NCI-H1930 (cell line): Measurements from ENCODE around the gene MTMR1.

Source experiments
- DNase-seq, 2 experiments: peaks; one replicate each; lab custom pipeline; 2025; lab: John Stamatoyannopoulos, UW

Gene MTMR1

DNA sequence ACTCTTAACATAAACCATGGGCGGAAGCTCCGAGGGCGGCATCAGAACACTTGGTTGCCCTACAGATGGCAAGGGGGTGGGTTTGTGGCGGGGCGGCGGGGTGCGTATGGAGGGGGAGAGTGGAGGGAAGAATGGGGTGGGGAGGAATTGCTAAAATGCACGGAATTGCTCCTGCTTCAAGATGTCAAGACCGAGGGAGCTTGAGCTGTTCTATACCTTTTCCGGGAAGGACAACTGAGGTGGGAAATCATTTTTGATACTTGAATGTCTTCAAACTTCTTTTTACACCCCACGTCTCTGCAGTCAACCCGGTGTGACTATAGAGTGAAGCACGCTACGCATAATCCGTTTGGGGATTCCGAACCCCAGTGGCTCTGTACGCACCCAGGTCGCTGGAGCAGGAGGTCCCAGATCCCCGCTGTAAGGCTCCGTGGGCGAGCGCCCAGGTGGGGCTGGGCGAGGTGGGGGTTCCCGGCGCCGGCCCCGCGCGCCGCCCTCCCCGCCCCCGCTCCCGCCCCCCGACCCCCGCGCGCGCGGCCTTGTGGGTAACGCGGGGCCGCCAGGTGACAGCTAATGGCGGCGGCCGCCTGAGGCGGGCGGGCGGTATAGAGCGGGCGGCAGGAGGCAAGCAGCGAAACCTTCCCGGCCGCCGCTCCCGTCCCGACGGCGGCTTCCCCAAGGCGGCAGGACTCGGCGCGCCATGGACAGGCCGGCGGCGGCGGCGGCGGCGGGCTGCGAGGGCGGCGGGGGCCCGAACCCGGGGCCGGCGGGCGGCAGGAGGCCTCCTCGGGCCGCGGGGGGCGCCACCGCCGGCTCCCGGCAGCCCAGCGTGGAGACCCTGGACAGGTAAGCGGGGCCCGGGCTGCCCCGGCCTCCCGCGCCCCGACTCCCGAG, at the start of gene MTMR1:
MTMR1 (plus strand) TSS at position 566 of the 894 bp plus-strand sequence; CDS start at position 701, 135 bp downstream.
- peak; percentile 12 to 34 for DNase-seq

DNA sequence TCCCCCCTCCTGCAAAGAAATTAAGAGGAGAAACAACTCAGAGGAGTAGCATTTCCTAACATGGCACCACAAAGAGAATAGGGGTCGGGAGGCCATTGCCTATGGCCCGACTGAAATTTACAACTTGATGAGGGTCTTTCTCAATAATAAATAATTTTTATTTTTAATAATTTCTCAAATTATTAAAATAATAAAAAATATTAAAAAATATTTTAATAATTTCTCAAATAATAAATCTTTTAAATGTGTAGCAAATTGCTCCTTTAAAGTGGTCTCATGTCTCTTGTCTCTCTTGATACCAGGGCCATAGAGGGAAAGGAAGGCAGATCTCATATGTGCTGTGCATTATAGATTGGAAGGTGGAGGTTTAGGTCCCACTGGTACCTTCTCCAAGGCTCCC, 49.2 kb upstream of the MTMR1 start:
- no peak for DNase-seq

DNA sequence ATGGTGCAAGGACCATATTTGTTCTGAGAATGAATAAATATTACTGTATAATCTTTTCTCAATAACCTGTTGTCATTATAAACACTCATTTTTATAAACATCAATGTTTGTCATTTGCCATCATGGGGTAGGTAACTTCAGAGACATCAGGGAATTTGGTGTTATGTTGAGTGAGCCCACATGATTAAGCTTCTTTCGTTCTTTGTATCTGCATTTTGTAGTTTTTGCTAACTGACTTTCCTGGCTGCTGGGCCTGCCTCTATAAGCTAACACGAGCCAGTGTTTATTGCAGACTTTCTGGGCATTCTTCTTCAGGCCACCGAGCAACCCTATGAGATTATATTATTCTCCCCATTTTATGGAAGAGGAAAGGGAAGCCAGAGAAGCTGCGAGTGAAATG, 48.8 kb upstream of the MTMR1 start:
- DNase-seq: no peak

DNA sequence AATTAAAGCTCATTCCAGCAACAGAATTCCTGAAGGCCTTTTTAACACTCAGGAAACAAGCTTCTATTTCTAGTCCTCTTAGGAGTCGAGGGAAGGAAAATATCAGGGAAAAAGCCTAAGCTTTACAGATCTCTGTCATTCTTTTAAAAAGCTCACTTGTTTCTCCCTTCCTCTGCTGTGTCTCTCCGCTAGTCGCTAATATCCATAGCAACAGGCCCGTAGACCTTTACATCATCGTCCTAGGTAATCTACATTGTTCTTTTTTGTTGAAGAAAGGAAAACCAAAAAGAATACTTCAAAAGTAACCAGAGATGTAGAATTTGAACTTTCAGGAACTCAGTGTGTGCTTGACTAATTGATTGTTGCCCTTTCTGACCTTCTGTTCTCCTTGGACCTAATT, 45.9 kb upstream of the MTMR1 start:
- DNase-seq: no peak

DNA sequence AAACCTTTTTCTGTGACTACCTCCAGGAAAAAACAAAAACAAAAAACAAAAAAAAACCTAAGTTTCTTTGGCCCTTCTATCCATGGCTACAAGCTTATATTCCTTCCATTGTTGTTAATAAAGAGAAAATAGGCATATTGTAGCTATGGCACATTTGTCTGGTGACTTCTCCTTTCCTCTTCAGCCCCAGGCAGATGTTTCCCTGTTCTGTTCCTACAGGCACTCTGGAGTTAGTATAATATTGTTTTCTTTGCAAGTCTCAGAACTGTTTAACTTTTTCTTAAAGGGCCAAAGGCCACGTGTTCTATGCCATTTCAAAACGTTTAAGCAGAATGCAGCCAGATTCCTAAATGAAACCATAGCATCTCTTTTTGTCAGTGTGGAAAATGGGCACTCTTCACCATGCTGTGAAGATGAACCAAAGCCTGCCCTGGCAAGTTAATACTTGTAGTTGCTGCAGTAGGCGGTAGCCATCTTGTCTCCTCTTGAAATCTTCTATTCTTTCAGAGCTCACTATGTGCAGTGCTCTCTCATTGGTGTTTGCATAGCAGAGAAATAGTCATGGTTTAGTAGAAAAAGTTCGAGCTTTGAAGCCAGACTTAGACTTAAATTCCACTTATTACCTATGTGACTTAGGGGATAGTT, 44.8 kb upstream of the MTMR1 start:
- no peak for DNase-seq

DNA sequence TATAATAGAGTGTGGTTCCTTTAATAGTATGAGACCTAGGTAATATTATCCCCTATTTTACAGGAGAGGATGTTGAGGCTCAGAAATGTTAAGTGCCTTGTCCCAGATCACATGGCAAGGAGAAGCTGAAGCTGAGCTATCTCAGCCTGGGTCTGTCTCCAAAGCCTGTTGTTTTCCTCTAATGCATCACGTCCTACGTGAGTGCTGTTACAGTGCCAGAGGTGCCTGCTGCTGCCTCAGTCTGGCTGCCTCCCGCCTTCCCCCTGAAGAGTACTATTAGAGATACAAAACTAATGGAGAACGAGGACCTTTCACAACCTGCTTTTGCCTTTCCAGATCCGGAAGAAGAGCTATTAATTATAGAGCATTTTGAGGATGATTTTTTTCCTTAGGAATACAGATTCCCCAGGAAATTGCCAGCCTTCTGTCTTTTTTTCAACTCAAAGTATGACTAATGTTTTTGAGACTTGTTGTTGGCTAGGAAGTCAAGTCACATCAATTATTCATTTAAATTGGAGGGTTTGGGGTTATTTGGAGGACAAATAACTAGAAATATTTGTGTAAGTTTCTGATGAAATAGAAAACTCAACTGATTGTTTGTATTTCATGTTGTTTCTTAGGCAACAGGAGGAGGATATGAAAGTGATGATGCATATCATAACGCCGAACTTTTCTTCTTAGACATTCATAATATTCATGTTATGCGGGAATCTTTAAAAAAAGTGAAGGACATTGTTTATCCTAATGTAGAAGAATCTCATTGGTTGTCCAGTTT, 43.9 kb upstream of the MTMR1 start:
- DNase-seq: no peak

DNA sequence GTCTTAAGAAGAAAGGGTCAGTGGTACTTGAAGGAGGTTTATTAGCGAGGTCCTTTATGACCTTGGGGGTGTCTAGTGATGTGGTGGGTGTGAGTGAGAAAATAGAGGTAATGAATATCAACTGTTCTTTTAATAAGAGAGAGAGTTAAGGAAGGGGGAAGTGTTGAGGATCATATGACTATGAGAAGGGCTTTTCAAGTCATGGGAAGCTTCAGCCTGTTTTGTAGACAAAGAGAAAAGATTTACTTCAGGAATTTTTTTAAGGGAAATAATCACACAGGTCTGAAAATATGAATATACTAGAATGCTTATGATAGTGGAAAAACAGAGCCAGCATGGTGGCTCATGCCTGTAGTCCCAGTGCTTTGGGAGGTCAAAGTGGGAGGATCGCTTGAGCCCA, 41.3 kb upstream of the MTMR1 start:
- DNase-seq: no peak

DNA sequence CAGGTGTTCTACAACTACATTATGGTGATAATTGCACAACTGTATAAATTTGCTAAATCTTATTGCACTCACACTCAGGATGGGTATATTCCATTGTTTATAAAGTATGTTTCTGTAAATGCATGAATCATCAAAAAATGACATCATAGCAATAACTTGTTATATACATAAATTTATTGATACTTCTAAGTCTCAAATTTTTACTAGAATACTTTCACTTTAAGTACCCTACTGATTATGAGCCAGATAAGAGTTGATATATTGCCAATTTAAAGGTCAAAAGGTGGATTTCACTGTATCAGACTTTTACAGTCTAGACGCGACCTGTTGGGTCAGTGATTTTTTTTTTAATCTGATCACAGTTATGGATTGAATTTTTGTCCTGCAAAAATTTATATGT, 37.4 kb upstream of the MTMR1 start:
- no peak for DNase-seq

DNA sequence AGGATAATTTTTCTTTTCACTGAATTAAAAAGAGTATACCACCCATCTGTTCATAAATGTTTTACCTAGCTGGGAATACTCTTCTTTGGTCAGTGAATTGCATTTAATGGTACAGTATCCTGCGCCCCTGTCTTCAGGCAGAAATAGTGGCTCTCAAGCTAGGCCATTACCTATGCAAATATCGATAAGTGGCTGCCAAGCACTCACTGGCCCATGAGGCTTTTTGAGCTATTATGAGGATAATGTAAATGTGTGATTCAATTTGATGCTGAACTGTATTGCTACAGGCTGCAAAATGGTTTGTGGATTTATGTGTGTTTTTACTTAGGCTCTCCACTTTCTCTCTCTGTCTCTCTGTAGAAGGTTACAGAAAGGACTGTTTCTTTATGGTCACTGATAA, 30.1 kb upstream of the MTMR1 start:
- DNase-seq: no peak

DNA sequence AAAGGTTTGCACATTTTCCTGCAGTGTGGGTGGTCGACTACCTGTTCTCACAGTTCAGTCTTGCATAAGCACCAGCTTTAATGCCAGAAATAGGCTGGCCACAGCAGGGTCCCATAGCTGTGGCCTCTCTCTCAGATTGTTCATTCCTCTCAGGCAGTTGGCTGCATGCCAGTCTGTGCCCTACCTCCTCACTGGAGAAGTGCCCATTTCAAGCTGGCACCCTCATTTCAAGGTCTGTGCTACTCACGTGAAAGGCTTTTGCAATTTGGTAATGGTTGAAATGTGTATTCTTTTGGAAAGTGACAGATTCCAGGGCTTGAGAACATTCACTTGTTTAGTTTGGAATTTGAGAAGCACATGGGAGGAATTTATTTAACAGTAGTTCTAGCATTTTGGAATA, 28.9 kb upstream of the MTMR1 start:
- DNase-seq: no peak

DNA sequence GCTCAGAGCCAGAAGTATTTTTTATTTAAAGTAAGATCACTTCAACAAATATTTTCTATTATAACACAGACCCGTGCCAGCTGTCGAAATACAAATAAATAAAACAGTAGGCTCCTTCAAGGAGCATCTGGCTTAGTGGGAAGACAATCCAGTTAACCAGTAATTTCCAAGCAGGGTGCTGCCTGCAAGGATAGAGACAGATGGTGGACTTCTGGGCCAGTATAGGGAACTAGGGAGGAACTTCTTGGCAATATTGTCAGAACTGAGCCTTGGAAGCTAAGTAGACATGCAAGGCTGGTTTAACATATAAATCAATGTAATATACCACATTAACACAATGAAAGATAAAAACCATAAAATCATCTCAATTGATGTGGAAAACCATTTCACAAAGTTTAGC, 17.0 kb upstream of the MTMR1 start:
- no peak for DNase-seq

DNA sequence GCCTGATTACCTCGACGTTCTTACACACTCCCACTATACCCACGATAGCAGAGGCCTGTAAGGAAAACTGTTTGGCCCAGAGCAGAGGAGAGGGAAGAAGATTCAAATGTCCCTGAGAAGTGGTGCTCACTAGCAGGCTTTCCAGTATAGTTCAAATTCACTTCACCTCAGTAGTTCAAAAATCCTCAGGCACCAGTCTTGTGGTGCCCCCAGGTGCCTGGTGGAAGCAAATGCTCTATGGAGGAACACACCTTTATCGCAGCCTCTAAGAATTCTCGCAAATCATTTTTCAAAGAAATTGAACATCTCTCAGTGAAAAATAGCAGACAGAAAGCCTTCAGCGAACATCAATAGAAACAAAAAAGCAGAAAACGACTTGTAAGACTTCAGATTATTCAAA, 12.2 kb upstream of the MTMR1 start:
- peak in 1 of 2 experiments; percentile 19 for DNase-seq

DNA sequence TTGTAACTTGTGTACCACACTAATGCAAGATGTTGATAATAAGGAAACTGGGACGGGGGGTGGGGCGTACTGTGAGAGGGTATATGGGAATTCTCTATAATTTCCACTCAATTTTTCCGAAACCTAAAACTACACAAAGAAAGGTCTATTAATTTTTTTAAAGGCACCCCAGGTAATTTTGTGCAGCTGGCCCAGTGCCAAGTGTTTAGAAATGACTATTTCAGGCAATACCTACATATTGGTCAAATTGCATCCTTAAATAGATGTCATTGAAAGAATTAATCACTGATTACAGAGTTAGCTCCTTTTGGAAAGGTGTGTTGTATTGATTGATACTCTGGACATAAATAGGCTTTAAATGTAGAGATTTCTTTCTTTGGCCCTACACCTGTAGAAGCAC, 10.1 kb upstream of the MTMR1 start:
- DNase-seq: no peak

DNA sequence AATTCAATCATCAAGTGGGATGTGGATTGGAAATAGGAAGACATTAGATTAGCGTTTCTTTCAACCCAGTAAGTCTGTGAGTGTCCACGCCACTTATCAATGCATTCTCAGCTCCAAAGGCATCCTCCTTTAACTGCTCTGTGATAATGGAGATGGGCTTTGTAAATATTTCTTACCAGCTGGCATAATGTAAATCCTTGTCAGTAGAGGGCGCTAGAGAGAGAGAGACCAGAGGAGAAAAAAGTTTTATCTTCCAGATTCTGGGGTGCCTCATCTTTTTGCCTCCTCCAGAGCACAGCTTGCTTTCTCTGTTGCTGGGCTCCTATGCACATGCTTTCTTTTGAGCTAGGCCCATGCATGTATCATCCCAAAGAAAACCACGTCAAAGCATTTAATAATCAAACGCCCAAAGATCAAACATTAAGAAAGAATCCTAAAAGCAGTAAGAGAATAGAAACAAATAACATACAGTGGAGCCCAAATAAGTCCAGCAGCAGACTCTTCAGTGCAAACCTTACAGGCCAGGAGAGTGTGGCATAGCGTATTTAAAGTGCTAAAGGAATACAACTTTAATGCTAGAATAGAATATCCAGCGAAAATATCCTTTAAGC, 9.6 kb upstream of the MTMR1 start:
- DNase-seq: peak; percentile 9 to 14

DNA sequence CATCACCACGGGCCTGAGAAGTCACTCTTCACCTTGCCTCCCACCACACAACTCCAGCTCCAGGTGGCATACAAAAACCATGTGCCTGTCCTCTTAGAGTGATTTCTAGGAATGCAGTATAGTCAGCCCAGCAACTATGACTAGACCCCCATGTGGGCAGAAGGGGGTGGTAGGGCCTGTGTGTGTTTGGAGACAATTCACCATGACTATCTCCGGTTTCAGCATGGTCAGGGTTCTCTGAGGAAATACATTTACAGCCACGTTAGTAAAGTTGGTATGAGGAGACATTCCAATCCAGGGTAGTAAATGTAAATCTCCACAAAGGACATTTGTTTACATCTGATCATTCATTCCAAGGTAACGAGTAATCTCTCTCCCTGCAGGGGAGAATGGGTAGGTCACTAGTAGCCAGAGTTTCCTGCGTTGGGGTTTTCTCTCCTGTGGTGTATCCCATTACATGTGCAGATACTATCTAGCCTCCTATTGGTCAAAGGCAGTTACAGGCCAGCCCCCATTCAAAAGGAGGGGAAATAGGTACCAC, 4.2 kb upstream of the MTMR1 start:
- DNase-seq: no peak

DNA sequence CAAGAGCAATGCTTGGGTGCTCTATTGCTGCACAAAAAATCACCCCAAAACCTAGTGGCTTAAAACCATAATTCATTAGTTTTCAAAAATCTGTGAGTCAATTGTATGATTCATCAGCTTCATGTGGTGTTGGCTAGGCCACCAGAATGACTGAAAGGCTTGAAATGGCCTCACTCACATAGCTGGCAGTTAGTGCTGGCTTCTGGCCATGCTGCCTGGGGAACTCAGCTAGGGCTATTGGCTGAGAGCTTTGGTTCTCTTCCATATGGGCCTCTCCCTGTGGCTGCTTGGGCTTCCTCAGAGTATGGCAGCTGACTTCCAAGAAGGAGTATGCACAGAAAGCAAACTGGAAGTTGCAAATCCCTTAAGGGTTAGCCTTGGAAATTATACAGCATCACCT, 3.1 kb upstream of the MTMR1 start:
- DNase-seq: no peak

DNA sequence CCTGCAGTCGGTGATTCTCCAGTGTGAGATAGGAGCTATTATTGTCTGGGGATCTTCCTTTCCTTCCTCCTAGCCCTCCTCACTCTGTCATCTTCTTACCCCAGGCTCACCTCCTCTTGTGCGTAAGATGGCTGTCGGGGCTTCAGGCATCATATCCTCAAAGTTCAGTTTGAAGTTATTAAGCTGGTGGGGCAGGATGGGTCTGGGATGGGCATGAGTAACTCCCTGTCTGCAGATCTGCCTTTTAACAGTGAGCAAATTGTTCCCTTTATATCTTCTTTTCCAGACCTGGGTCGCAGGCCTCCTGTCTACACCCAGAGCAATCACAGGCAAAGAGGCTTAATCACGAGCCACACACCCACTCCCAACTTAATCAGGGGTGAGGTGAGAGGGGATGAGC, 900 bp upstream of the MTMR1 start:
- no peak for DNase-seq

DNA sequence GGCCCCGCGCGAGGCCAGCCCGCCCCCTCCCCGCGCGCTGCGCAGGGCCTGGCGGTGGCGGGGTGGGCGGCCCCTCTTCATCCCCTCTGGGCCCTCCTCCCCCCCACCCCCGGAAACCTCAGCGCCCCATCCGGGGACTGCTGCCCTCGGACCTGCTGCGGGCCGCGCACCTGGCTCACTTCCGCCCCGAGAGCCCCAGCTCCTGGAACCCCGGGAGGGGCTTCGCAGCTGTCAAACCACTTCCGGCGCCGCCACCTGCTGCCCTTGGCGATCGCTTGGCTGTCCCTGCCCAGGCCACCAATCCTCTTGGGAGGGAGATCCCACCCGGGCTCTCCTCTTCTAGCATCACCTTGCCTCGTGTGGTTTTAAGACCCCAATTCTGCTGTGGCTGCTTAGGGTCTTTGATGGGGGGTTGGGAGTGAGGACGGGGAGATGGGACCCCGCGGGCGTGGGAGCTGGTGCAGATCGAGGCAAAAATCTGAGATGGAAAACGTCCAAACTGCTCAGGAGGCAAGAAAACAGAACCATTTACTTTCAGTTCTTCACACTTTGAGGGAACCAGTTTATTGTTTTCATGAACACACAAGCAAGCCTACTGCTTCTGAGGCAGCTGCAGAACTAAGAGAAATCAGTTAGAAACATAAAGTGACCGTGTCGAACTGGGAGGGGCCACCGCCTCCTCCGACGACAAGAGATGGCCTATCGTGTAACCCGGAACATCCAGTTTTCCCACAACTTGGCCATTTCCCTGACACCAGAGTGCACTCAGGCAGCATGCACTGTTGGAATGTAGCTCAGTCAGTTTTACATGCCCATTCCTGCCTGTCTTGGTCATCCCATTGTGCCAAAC, 754 bp downstream of the MTMR1 start:
- peak; percentile 26 to 38 for DNase-seq

DNA sequence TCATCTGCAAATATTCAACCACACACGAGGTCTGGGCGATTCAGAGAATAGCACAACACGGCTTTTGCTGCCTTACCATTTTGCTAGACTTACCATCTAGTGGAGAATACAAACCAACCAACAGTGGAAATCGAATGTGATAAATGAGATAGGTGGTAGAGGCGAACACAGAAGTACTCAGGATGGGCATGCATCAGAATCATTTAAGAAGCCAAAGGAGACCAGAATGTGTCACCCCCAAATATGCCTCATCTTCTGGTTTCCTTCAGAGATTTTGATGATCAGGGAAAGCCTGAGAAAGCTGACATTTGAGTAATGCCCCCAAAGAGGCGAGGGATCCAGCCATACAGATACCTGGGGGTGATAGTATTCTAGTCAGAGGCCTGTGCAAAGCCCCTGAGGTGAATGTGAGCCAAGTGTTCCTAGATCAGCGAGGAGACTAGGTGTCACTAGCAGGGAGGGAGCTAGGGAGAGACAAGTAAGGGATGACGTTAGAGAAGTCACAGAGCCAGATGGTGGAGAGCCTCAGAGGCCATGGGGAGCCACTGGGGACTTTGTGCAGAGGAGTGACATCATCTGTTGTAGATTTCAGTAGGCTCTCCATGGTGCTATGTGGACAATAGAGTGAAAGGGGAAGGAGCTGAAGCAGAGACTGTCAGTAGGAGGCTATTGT, 1.7 kb downstream of the MTMR1 start:
- DNase-seq: no peak

DNA sequence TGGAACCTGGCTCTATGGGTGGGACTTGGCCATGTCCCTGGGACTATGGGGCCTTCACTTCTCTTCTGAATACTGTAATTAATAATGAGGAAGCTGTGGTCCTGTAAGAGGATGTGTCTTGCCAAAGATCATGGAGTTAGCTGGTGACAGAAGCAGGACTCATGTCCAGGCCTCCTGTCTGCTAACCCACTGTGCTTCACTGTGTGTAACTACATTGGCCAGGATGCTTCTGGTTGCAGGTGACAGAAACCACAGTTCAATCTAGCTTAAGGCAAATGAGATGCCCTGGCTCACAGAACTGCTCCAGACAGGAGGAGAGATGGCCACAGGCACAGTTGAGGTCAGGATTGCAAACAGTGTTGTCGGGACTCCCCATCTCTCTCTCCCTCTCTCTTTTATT, 3.1 kb downstream of the MTMR1 start:
- no peak for DNase-seq

DNA sequence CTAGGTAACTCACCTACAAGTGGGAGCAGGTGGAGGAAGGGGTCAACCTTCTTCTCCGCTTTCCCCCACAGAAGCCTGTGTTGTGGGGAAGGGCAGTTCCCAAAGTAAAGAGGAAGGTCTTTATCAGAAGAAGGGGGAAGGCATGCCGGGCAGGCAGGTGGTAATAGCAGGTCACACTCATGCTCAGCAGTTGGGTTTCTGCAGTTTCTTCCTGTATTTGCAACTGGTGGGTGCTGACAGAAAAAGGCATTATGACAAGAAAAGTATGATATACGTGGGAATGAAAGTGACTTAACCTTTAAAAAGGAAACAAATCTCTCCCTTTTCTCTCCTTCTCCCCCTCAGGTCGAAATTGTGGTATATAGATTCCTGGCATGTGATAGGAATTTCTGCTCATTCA, 3.7 kb downstream of the MTMR1 start:
- no peak for DNase-seq
